ENCODE measurements around the gene IMPG2.

Gene IMPG2

GRCh38 chr3:101184111-101184510, 136.3 kb downstream of the IMPG2 start:
- DNase-seq (ENCODE audit: low read depth): no peak

- DNase-seq (ENCODE audit: low read depth): no peak
Measured at GRCh38 chr3:101183151-101183550, 137.2 kb downstream of the IMPG2 start.

GRCh38 chr3:101182734-101183133, 137.6 kb downstream of the IMPG2 start:
- DNase-seq (ENCODE audit: low read depth): no peak

GRCh38 chr3:101181801-101182200, 138.6 kb downstream of the IMPG2 start:
- DNase-seq (ENCODE audit: low read depth): no peak

- DNase-seq (ENCODE audit: low read depth): no peak
Measured at GRCh38 chr3:101179637-101180036, 140.7 kb downstream of the IMPG2 start.

- no peak for DNase-seq (ENCODE audit: low read depth)
Measured at GRCh38 chr3:101177577-101177976, 142.8 kb downstream of the IMPG2 start.

All from HS-27A (cell line).